Liver (tissue), 9 donors: ENCODE results near the gene ADIG. TPM values are rescaled to one million over a fixed set of nuclear protein-coding genes. Genes with fewer than 3 reads are reported as not detected.
A peak's percentile ranks its signal among the peaks of the same experiment; 100 is the strongest.

Source experiments
- DNase-seq: peaks from one replicate; pipeline ENCODE4 v3.0.0-alpha.2; 2017; ENCODE audit warnings: low spot score
- H3K27ac ChIP-seq, 2 donors: one replicate each; pipeline ENCODE4 v1.7.0; 2013; ENCODE audit warnings: inconsistent platforms in 2 of 2, low read length in 2 of 2, control low read depth in 1 of 2, low read depth in 1 of 2, mild to moderate bottlenecking in 1 of 2
- H3K27me3 ChIP-seq, 4 donors: one replicate each; pipeline versions ENCODE4 v1.6.1 to v1.7.0; 2013; ENCODE audit warnings: low read length in 3 of 4, inconsistent platforms in 1 of 4, mild to moderate bottlenecking in 1 of 4, moderate library complexity in 1 of 4; ENCODE audit not compliant: control insufficient read depth in 4 of 4, insufficient read depth in 4 of 4
- H3K36me3 ChIP-seq, 4 donors: one replicate each; pipeline versions ENCODE4 v1.6.1 to v1.7.0; 2013; ENCODE audit warnings: low read length in 3 of 4, mild to moderate bottlenecking in 3 of 4, low read depth in 1 of 4, moderate library complexity in 1 of 4; ENCODE audit not compliant: control insufficient read depth in 4 of 4, insufficient read depth in 3 of 4
- H3K4me1 ChIP-seq, 4 donors: one replicate each; pipeline versions ENCODE4 v1.6.1 to v1.7.0; 2013; ENCODE audit warnings: low read length in 3 of 4, mild to moderate bottlenecking in 3 of 4, moderate library complexity in 1 of 4; ENCODE audit not compliant: control insufficient read depth in 4 of 4, insufficient read depth in 4 of 4
- H3K4me3 ChIP-seq, 3 donors: one replicate each; pipeline versions ENCODE4 v1.6.1 to v1.7.0; 2013; ENCODE audit warnings: low read length in 3 of 3, control low read depth in 1 of 3, low read depth in 1 of 3, mild to moderate bottlenecking in 1 of 3
- H3K9ac ChIP-seq, 2 donors: one replicate each; pipeline ENCODE4 v1.7.0; 2013; ENCODE audit warnings: low read length in 2 of 2, mild to moderate bottlenecking in 2 of 2, moderate library complexity in 2 of 2, control low read depth in 1 of 2, low read depth in 1 of 2
- H3K9me3 ChIP-seq, 4 donors: one replicate each; pipeline versions ENCODE4 v1.6.1 to v1.7.0; 2013; ENCODE audit warnings: low read length in 3 of 4; ENCODE audit not compliant: control insufficient read depth in 4 of 4
- CTCF ChIP-seq: fragments of 150-350 bp; IDR thresholded peaks from 2 replicates; pipeline ENCODE4 v1.5.1; 2017; ENCODE audit warnings: improper control_type of control experiment, low read depth, low read length; ENCODE audit not compliant: missing input control
- EGR1 ChIP-seq, 2 donors: IDR thresholded peaks; 2 replicates each; pipeline ENCODE4 v1.6.1; 2016 to 2018; ENCODE audit warnings: antibody characterized with exemption in 2 of 2, low read depth in 2 of 2
- FOXA1 ChIP-seq: IDR thresholded peaks from 2 replicates; pipeline ENCODE4 v1.6.1; 2016; ENCODE audit warnings: antibody characterized with exemption
- FOXA2 ChIP-seq: IDR thresholded peaks from 2 replicates; pipeline ENCODE4 v1.6.1; 2016; ENCODE audit warnings: antibody characterized with exemption
- GABPA ChIP-seq, 2 donors: IDR thresholded peaks in 1 of 2; conservative IDR thresholded peaks in 1 of 2; 2 replicates each; pipeline ENCODE4 v1.6.1; 2016; ENCODE audit warnings: antibody characterized with exemption in 2 of 2, mild to moderate bottlenecking in 1 of 2, moderate library complexity in 1 of 2
- HNF4A ChIP-seq, 2 donors: conservative IDR thresholded peaks; 2 replicates each; pipeline ENCODE4 v1.6.1; 2016; ENCODE audit warnings: antibody characterized with exemption in 2 of 2, mild to moderate bottlenecking in 2 of 2
- HNF4G ChIP-seq: IDR thresholded peaks from 2 replicates; pipeline ENCODE4 v1.6.1; 2016; ENCODE audit warnings: antibody characterized with exemption
- JUND ChIP-seq, 2 donors: IDR thresholded peaks; 2 replicates each; pipeline ENCODE4 v1.6.1; 2016; ENCODE audit warnings: antibody characterized with exemption in 2 of 2
- NR2F2 ChIP-seq: IDR thresholded peaks from 2 replicates; pipeline ENCODE4 v1.6.1; 2016; ENCODE audit warnings: antibody characterized with exemption
- RAD21 ChIP-seq, 2 donors: IDR thresholded peaks; 2 replicates each; pipeline ENCODE4 v1.6.1; 2016; ENCODE audit warnings: antibody characterized with exemption in 2 of 2, mild to moderate bottlenecking in 2 of 2
- RXRA ChIP-seq, 2 donors: IDR thresholded peaks; 2 replicates each; pipeline ENCODE4 v1.6.1; 2017 to 2018; ENCODE audit warnings: antibody characterized with exemption in 2 of 2, mild to moderate bottlenecking in 1 of 2
- SP1 ChIP-seq: IDR thresholded peaks from 2 replicates; pipeline ENCODE4 v1.6.1; 2018; ENCODE audit warnings: antibody characterized with exemption, mild to moderate bottlenecking
- TAF1 ChIP-seq: conservative IDR thresholded peaks from 2 replicates; pipeline ENCODE4 v1.6.1; 2016; ENCODE audit warnings: antibody characterized with exemption, mild to moderate bottlenecking
- YY1 ChIP-seq: IDR thresholded peaks from 2 replicates; pipeline ENCODE4 v1.6.1; 2016; ENCODE audit warnings: antibody characterized with exemption, mild to moderate bottlenecking
- WGBS: extraction: QIAGEN DNeasy Blood & Tissue Kit; methylation state at CpG from one replicate; pipeline ENCODE4 v1.1.7; 2013; 5-methylcytosine and 5-hydroxymethylcytosine counted together
- polyA plus RNA-seq, 2 donors: library from polyadenylated mRNA; stranded (reverse) in 1 of 2; unstranded in 1 of 2; fragments of 200-250 nt in 1 of 2; fragments of >200 nt in 1 of 2; fragmentation: Nextera tagmentation in 1 of 2; extraction: Ambion mirVana in 1 of 2; gene quantifications; one replicate each; pipeline versions ENCODE4 v1.2.1 to v1.2.3, GENCODE V29; 2013 to 2015
- total RNA-seq, 2 donors: library from RNA; depleted of rRNA; stranded (reverse); fragments of >200 nt; gene quantifications; one replicate each; pipeline ENCODE4 v1.2.3, GENCODE V29; 2014
- TF ChIP-seq, protein P1 (sequence below): IDR thresholded peaks from 2 replicates; pipeline ENCODE4 v1.6.1; 2016; ENCODE audit warnings: antibody characterized with exemption
- TF ChIP-seq, protein P2 (sequence below): IDR thresholded peaks from 2 replicates; pipeline ENCODE4 v1.6.1; 2016; ENCODE audit warnings: antibody characterized with exemption, mild to moderate bottlenecking
- TF ChIP-seq, protein P3 (sequence below): IDR thresholded peaks from 2 replicates; pipeline ENCODE4 v1.6.1; 2016; ENCODE audit warnings: antibody characterized with exemption
- TF ChIP-seq, protein P4 (sequence below): IDR thresholded peaks from 2 replicates; pipeline ENCODE4 v1.6.1; 2016; ENCODE audit warnings: antibody characterized with exemption
- donor health status: healthy.
- donor health status: healthy.
- donor health status: healthy.
- donor health status: healthy.
- donor health status: healthy.

The ADIG gene
- total and polyA plus RNA-seq, 4 donors: not detected

DNA sequence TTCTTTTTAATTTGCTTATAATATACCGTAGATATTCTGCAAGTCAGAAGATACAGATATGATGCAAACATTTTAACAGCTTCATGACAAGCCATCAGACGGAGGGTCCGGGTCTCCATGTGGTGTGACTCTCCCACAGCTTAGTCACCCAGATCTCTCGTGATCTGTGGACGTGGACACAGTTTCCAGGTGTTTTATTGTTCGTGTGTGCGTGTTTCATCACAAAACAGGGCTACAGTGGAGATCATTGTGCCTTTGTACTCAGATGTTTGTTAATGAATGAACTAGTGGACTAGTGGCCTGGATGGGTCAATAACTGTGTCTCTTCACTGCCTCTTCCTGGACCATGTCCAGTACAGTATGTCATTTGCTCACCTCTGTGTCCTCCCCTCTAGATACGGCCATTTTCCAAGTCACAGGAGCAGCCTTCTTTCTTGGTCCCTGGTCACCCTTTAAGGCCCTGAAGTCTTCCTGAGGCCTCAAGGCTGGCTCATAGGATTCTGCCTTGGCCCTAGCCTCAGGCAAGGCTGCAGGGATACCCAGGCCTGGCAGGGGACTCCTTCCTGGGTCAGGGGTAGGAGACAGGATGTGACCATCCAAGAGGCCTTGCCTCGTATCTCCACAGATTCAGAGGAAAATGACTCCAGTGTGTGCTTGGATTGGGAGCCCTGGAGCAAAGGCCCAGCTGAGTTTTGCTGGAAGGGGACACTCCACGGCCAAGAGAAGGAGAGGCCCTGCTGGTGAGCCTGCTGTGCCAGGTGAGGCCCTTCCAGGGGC is 4.6 kb downstream of the ADIG start:
- Histone ChIP-seq H3K27ac (no peak overlapping the region), H3K4me3 (no peak overlapping the region), H3K27me3 (no peaks in the 10 kb centered on the region), H3K9me3 (no peaks in the 10 kb centered on the region), H3K9ac (no peak overlapping the region), H3K4me1 (peaks cover 4 to 11% (median 9%) of the 10 kb centered on the region in 4 donors), H3K36me3 (no peaks in the 10 kb centered on the region)
- 46% methylated on average over 10 of the region's 10 CpGs for WGBS
- DNase-seq: no peak
- TF ChIP-seq SP1 (peak; percentile 62), EGR1 (IDR thresholded peaks at IDR 0.05; ENCODE audit: low read depth in 2 of 2) (no peak), FOXA2 (peak; percentile 37), YY1 (peak; percentile 38), FOXA1 (no peak), JUND (IDR thresholded peaks at IDR 0.05) (no peak), GABPA (IDR thresholded peaks at IDR 0.05 in 1 of 2, conservative IDR thresholded peaks at IDR 0.05 in 1 of 2) (no peak), RXRA (IDR thresholded peaks at IDR 0.05) (peak; percentile 59 to 68), HNF4G (peak; percentile 38), NR2F2 (no peak), RAD21 (IDR thresholded peaks at IDR 0.05) (no peak), CTCF (no peak), TAF1 (no peak), HNF4A (conservative IDR thresholded peaks at IDR 0.05) (peak; percentile 83 to 92)
- TF ChIP-seq, protein P1, sequence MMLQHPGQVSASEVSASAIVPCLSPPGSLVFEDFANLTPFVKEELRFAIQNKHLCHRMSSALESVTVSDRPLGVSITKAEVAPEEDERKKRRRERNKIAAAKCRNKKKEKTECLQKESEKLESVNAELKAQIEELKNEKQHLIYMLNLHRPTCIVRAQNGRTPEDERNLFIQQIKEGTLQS: no peak
- TF ChIP-seq, protein P2, sequence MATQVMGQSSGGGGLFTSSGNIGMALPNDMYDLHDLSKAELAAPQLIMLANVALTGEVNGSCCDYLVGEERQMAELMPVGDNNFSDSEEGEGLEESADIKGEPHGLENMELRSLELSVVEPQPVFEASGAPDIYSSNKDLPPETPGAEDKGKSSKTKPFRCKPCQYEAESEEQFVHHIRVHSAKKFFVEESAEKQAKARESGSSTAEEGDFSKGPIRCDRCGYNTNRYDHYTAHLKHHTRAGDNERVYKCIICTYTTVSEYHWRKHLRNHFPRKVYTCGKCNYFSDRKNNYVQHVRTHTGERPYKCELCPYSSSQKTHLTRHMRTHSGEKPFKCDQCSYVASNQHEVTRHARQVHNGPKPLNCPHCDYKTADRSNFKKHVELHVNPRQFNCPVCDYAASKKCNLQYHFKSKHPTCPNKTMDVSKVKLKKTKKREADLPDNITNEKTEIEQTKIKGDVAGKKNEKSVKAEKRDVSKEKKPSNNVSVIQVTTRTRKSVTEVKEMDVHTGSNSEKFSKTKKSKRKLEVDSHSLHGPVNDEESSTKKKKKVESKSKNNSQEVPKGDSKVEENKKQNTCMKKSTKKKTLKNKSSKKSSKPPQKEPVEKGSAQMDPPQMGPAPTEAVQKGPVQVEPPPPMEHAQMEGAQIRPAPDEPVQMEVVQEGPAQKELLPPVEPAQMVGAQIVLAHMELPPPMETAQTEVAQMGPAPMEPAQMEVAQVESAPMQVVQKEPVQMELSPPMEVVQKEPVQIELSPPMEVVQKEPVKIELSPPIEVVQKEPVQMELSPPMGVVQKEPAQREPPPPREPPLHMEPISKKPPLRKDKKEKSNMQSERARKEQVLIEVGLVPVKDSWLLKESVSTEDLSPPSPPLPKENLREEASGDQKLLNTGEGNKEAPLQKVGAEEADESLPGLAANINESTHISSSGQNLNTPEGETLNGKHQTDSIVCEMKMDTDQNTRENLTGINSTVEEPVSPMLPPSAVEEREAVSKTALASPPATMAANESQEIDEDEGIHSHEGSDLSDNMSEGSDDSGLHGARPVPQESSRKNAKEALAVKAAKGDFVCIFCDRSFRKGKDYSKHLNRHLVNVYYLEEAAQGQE: no peak
- TF ChIP-seq, protein P3, sequence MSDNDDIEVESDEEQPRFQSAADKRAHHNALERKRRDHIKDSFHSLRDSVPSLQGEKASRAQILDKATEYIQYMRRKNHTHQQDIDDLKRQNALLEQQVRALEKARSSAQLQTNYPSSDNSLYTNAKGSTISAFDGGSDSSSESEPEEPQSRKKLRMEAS: no peak
- TF ChIP-seq, protein P4, sequence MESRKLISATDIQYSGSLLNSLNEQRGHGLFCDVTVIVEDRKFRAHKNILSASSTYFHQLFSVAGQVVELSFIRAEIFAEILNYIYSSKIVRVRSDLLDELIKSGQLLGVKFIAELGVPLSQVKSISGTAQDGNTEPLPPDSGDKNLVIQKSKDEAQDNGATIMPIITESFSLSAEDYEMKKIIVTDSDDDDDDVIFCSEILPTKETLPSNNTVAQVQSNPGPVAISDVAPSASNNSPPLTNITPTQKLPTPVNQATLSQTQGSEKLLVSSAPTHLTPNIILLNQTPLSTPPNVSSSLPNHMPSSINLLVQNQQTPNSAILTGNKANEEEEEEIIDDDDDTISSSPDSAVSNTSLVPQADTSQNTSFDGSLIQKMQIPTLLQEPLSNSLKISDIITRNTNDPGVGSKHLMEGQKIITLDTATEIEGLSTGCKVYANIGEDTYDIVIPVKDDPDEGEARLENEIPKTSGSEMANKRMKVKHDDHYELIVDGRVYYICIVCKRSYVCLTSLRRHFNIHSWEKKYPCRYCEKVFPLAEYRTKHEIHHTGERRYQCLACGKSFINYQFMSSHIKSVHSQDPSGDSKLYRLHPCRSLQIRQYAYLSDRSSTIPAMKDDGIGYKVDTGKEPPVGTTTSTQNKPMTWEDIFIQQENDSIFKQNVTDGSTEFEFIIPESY: no peak
